Endothelial cell of umbilical vein (primary cell): Measurements from ENCODE around the gene BIRC3. TPM values are rescaled to one million over a fixed set of nuclear protein-coding genes. Genes with fewer than 3 reads are reported as not detected.

Experiments
- BruUV-seq: library from RNA; stranded (reverse); fragments of 400-500 nt; replicated peaks from 2 replicates; lab custom pipeline; 2021; lab: Mats Ljungman, UMichigan
- CTCF ChIA-PET: fragments of 300-600, 350-600 bp; sonication (Branson Sonifier 250); formaldehyde crosslinking; loops from one replicate; lab custom pipeline; 2021; ENCODE audit warnings: antibody characterized with exemption, inconsistent platforms; lab: Charles Lee
- POLR2A ChIA-PET: fragments of 300-600, 350-600 bp; sonication (Branson Sonifier 250); formaldehyde crosslinking; loops from one replicate; lab custom pipeline; 2021; ENCODE audit warnings: antibody characterized with exemption, inconsistent platforms; lab: Charles Lee
- DNase-seq: peaks from one replicate; pipeline ENCODE4 v3.0.0-alpha.2; 2011; ENCODE audit warnings: low read depth, low spot score
- FAIRE-seq: peaks from 2 replicates; lab custom pipeline; 2011; peaks lifted over from hg19 to GRCh38; lab: Jason Lieb, UNC
- H2AFZ ChIP-seq: 2 replicates; pipeline ENCODE4 v1.6.0; 2012; ENCODE audit warnings: low read depth, low read length, control low read depth, inconsistent platforms
- H3K27ac ChIP-seq: 2 replicates; pipeline ENCODE4 v1.5.1; 2011; ENCODE audit warnings: low read depth, mild to moderate bottlenecking, control low read depth, low read length, moderate library complexity; ENCODE audit not compliant: insufficient read depth
- H3K27me3 ChIP-seq, 2 experiments: 2 replicates each; pipeline versions ENCODE4 v1.6.0 to v1.6.1; 2011; ENCODE audit warnings: low read length in 2 of 2, mixed read lengths in 1 of 2; ENCODE audit not compliant: control insufficient read depth in 2 of 2, insufficient read depth in 2 of 2
- H3K36me3 ChIP-seq, 2 experiments: 2 replicates in 1 of 2; 3 replicates in 1 of 2; pipeline ENCODE4 v1.5.1; 2011; ENCODE audit warnings: low read length in 2 of 2, mild to moderate bottlenecking in 1 of 2, moderate library complexity in 1 of 2; ENCODE audit not compliant: control insufficient read depth in 2 of 2, insufficient read depth in 2 of 2; ENCODE audit errors: extremely low read depth in 1 of 2
- H3K4me1 ChIP-seq: 3 replicates; pipeline ENCODE4 v1.5.1; 2011; ENCODE audit warnings: mild to moderate bottlenecking, low read length; ENCODE audit not compliant: control insufficient read depth, insufficient read depth; ENCODE audit errors: extremely low read depth
- H3K4me2 ChIP-seq: 2 replicates; pipeline ENCODE4 v1.6.1; 2011; ENCODE audit warnings: low read length, control low read depth, mixed read lengths; ENCODE audit not compliant: insufficient read depth
- H3K4me3 ChIP-seq, 3 experiments: fragments of 200-600 bp in 1 of 3; sonication (generic), shearing (Covaris generic) in 1 of 3; replicated peaks in 1 of 3; 2 replicates each; pipeline ENCODE4 v1.5.1; 2011 to 2016; ENCODE audit warnings: control low read depth in 3 of 3, low read length in 3 of 3, mild to moderate bottlenecking in 2 of 3, inconsistent platforms in 1 of 3, low read depth in 1 of 3, moderate library complexity in 1 of 3; ENCODE audit not compliant: insufficient read depth in 1 of 3
- H3K79me2 ChIP-seq: 2 replicates; pipeline ENCODE4 v1.6.0; 2012; ENCODE audit warnings: low read length, inconsistent platforms; ENCODE audit not compliant: control insufficient read depth, insufficient read depth
- H3K9ac ChIP-seq: replicated peaks from 2 replicates; pipeline ENCODE3; 2011; ENCODE audit warnings: low read length, control low read depth; ENCODE audit not compliant: insufficient read depth; ENCODE audit errors: extremely low read depth
- H3K9me1 ChIP-seq: replicated peaks from 3 replicates; pipeline ENCODE4 v1.6.0; 2011; ENCODE audit warnings: mild to moderate bottlenecking, low read length; ENCODE audit not compliant: control insufficient read depth, insufficient read depth; ENCODE audit errors: extremely low read depth
- H3K9me3 ChIP-seq: replicated peaks from 2 replicates; pipeline ENCODE4 v1.5.1; 2012; ENCODE audit warnings: low read length, inconsistent platforms; ENCODE audit not compliant: control insufficient read depth, insufficient read depth
- H4K20me1 ChIP-seq: replicated peaks from 2 replicates; pipeline ENCODE3; 2011; ENCODE audit warnings: mild to moderate bottlenecking, low read length; ENCODE audit not compliant: control insufficient read depth, insufficient read depth; ENCODE audit errors: extremely low read depth
- CTCF ChIP-seq, 2 donors: IDR thresholded peaks; 1 replicate in 1 of 2; 2 replicates in 1 of 2; pipeline ENCODE4 v1.5.1; 2011; ENCODE audit warnings: low read length in 2 of 2, mild to moderate bottlenecking in 2 of 2, moderate library complexity in 2 of 2, control low read depth in 1 of 2, inconsistent platforms in 1 of 2, low read depth in 1 of 2; ENCODE audit not compliant: insufficient read depth in 1 of 2; ENCODE audit errors: extremely low read depth in 1 of 2
- EZH2 ChIP-seq: IDR thresholded peaks from 2 replicates; pipeline ENCODE4 v1.6.1; 2012; ENCODE audit warnings: borderline replicate concordance, low read depth, mild to moderate bottlenecking, moderate library complexity, low read length, inconsistent platforms; ENCODE audit not compliant: severe bottlenecking
- FOS ChIP-seq: IDR thresholded peaks from 2 replicates; pipeline ENCODE4 v1.6.1; 2011; ENCODE audit warnings: mild to moderate bottlenecking, low read length, moderate library complexity, borderline replicate concordance; ENCODE audit not compliant: insufficient read depth
- GATA2 ChIP-seq: IDR thresholded peaks from 2 replicates; pipeline ENCODE4 v1.7.0; 2011; ENCODE audit warnings: low read depth, mild to moderate bottlenecking, moderate library complexity, mixed read lengths, low read length; ENCODE audit not compliant: insufficient read length, insufficient read depth
- MYC ChIP-seq: IDR thresholded peaks from one replicate; pipeline ENCODE4 v1.6.1; 2011; ENCODE audit warnings: mild to moderate bottlenecking, low read depth, low read length
- POLR2A ChIP-seq: IDR thresholded peaks from 2 replicates; pipeline ENCODE4 v1.6.1; 2012; ENCODE audit warnings: low read depth, mild to moderate bottlenecking, control low read depth, low read length
- POLR2AphosphoS5 ChIP-seq: IDR thresholded peaks from 2 replicates; pipeline ENCODE4 v1.6.1; 2012; ENCODE audit warnings: low read depth, mild to moderate bottlenecking, control low read depth, low read length, moderate library complexity; ENCODE audit not compliant: insufficient read depth
- dilution Hi-C: fragments of 300-500 bp; cut with MboI; formaldehyde crosslinking; loops from one replicate; pipeline ENCODE4 v1.15.0; 2019; ENCODE audit warnings: low sequenced_read_pairs; ENCODE audit not compliant: extremely low pct_ligation_motif_present
- intact Hi-C: fragments of 100-400 bp; cut with micrococcal nuclease; formaldehyde crosslinking; loops from one replicate; pipeline ENCODE4 v1.10.0; 2022
- polyA plus RNA-seq, 4 experiments: library from polyadenylated mRNA; depleted of rRNA in 3 of 4; stranded (reverse) in 3 of 4; unstranded in 1 of 4; fragments of >200 nt; gene quantifications; 2 replicates each; pipeline versions ENCODE4 v1.2.1 to v1.2.3, GENCODE V29; 2011 to 2012; ENCODE audit warnings: missing spikeins in 1 of 4
- total RNA-seq: library from RNA; stranded (reverse); gene quantifications from 2 replicates; pipeline ENCODE4 v1.2.3, GENCODE V29; 2021
- TF ChIP-seq, protein P1 (sequence below): IDR thresholded peaks from 2 replicates; pipeline ENCODE4 v1.6.1; 2011; ENCODE audit not compliant: insufficient read depth, insufficient read length

Gene BIRC3
- total and polyA plus RNA-seq, 2 donors (not counting 3 experiments of a cell fraction or from before 2014, with no cell fraction given): 0.28 to 1.4 TPM

GRCh38 chr11:102318469-102318868 lies 1.2 kb downstream of the BIRC3 start:
- POLR2A ChIA-PET: no interaction called here
- Histone ChIP-seq H3K9ac (no peak overlapping the region), H3K4me1 (peaks cover 6% of the 10 kb centered on the region), H2AFZ (no peak overlapping the region), H3K79me2 (no peaks in the 10 kb centered on the region), H3K27me3 (no peaks in the 10 kb centered on the region), H3K9me3 (no peaks in the 10 kb centered on the region), H3K4me3 (no peak overlapping the region), H3K36me3 (no peaks in the 10 kb centered on the region), H4K20me1 (no peaks in the 10 kb centered on the region), H3K9me1 (no peaks in the 10 kb centered on the region), H3K4me2 (no peak overlapping the region), H3K27ac (no peak overlapping the region)
- no peak for DNase-seq
- intact Hi-C loops (no loop called here), dilution Hi-C loops (no loop called here)
- TF ChIP-seq, protein P1, sequence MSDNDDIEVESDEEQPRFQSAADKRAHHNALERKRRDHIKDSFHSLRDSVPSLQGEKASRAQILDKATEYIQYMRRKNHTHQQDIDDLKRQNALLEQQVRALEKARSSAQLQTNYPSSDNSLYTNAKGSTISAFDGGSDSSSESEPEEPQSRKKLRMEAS: no peak
- TF ChIP-seq POLR2A: no peak
- BruUV-seq: no TSS peak
- FAIRE-seq: no peak
- CTCF ChIA-PET: interaction anchor here (0.7 to 1.4 kb wide), 2 partner anchors 23 to 348 kb away, joined by 3 to 6 read pairs; no protein-coding TSS in a partner anchor

DNA sequence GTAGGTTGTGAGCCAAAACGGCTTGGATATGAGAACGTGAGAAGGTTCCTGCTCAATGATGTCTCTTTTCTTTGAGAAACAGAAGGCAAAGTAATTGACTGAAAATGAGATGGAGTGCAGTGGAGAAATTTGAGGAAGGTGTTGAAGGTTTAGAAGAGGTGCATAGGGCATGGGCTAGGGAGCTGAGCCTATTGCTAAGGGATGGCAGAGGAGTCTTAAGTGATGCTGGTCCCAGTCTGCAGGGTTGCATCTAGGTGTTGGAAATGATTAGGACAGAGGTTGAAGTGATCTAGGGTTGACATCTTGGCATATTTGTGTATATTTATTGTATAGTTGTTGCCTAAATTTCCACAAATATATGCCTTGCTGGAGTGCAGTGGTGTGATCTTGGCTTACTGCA lies 2.3 kb downstream of the BIRC3 start:
- FAIRE-seq: no peak
- Histone ChIP-seq H3K4me3 (no peak overlapping the region), H3K27me3 (no peaks in the 10 kb centered on the region), H3K9me3 (no peaks in the 10 kb centered on the region), H3K27ac (no peak overlapping the region), H3K36me3 (no peaks in the 10 kb centered on the region), H2AFZ (no peak overlapping the region), H4K20me1 (no peaks in the 10 kb centered on the region), H3K9me1 (no peaks in the 10 kb centered on the region), H3K9ac (no peak overlapping the region), H3K79me2 (no peaks in the 10 kb centered on the region), H3K4me1 (peaks cover 6% of the 10 kb centered on the region), H3K4me2 (no peak overlapping the region)
- ChIA-PET POLR2A (no interaction called here), CTCF (no interaction called here)
- intact Hi-C loops: no loop called here
- TF ChIP-seq GATA2: no peak
- TF ChIP-seq POLR2A: no peak
- no peak for TF ChIP-seq CTCF (IDR thresholded peaks at IDR 0.05; ENCODE audit: extremely low read depth in 1 of 2, insufficient read depth in 1 of 2, low read depth in 1 of 2, low read length in 2 of 2)
- no peak for TF ChIP-seq EZH2
- no peak for TF ChIP-seq FOS
- no peak for TF ChIP-seq POLR2AphosphoS5
- TF ChIP-seq MYC: no peak
- DNase-seq: no peak
- no TSS peak for BruUV-seq
- dilution Hi-C loops: no loop called here
